Measurements from ENCODE around the gene TSTD2.

The TSTD2 gene

DNA sequence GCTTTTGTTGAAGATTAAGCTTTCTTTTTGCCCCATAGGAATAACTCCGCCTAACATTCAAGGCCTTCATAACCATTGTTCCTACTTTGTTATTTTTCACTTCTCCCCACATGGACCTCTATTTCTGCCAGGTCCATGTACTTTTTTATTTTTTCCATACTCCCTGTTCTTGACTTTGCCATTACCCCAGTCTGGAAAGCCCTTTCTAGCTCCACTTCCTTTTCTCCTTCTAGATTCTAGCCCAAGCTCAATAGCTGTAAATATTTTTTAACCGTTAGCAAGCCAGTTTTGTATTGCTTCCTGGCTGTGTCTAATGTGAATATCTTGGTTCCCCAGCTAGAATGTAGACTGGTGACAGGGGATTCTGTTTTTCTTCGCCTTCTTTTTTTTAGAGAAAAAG lies 26.6 kb upstream of the TSTD2 start:
- H3K4me1 ChIP-seq (ENCODE audit: control insufficient read depth, low read depth, low read length), result no peaks in the 10 kb centered on the region
- H3K4me3 ChIP-seq (ENCODE audit: low read length), result no peak overlapping the region
- no peaks in the 10 kb centered on the region for H3K27me3 ChIP-seq (ENCODE audit: control insufficient read depth, insufficient read depth, low read length)
- H3K9me3 ChIP-seq (ENCODE audit: control insufficient read depth, low read depth, low read length), result no peaks in the 10 kb centered on the region
- peaks cover 89% of the 10 kb centered on the region for H3K36me3 ChIP-seq (ENCODE audit: control insufficient read depth, low read depth, low read length)
- no peak overlapping the region for H3K9ac ChIP-seq (ENCODE audit: low read length)
- no peak overlapping the region for H3K27ac ChIP-seq (ENCODE audit: low read length)

DNA sequence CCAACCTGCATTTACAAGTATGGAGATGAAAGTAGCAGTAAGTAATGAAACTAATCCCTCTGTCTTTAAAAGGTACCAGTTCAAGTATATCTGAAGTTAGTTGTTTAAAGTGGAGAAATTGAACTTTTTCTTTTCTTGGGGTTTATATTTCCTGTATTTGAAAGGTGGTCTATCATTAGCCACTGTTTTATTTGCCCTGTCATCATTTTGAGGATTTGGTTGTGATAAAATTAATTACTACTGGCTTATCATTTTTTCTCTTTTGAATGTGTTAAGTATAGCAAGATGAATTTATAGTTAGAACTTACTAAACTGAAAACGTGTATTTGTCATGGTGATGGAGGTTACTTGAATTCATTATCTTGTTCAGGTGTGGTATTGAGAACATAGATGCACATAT lies 25.5 kb upstream of the TSTD2 start:
- H3K36me3 ChIP-seq (ENCODE audit: control insufficient read depth, low read depth, low read length), result peaks cover 89% of the 10 kb centered on the region
- no peaks in the 10 kb centered on the region for H3K27me3 ChIP-seq (ENCODE audit: control insufficient read depth, insufficient read depth, low read length)
- H3K4me3 ChIP-seq (ENCODE audit: low read length), result no peak overlapping the region
- H3K4me1 ChIP-seq (ENCODE audit: control insufficient read depth, low read depth, low read length), result no peaks in the 10 kb centered on the region
- H3K27ac ChIP-seq (ENCODE audit: low read length), result no peak overlapping the region
- no peak overlapping the region for H3K9ac ChIP-seq (ENCODE audit: low read length)
- H3K9me3 ChIP-seq (ENCODE audit: control insufficient read depth, low read depth, low read length), result no peaks in the 10 kb centered on the region

DNA sequence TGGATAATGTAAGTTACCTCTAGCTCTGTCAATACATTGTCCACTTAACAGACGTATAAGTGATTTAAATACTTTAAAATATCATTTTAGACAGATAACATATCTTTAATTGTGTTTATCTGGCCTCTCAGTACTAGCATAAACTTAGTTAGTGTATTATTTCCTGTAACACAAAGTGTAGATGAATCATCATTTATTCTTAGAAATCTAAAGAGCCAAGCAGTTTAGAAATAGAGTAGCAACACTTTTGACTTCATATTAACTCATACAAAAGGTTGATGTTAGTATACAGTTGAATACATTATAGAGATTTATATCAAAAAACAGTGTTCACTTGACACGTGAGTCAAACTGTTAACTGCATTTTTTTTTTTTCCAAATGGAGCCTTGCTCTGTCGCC lies 18.5 kb upstream of the TSTD2 start:
- peaks cover 91% of the 10 kb centered on the region for H3K36me3 ChIP-seq (ENCODE audit: control insufficient read depth, low read depth, low read length)

DNA sequence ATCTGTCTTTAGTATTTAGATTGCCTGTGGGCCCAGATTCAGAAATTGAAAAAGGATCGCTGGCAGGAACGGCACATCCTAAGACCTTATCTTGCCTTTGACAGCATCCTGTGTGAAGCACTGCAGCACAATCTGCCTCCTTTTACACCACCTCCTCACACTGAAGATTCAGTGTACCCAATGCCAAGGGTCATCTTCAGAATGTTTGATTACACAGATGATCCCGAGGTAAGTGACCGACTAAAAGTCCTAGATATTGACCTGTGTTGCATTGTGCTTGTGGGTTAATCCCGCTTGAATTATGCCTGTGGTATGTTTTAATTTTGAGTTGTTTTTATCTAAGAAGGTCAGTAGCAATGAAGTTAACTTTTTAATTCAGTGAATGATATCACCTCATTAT lies 14.8 kb upstream of the TSTD2 start:
- H3K9ac ChIP-seq (ENCODE audit: low read length), result no peak overlapping the region
- no peaks in the 10 kb centered on the region for H3K27me3 ChIP-seq (ENCODE audit: control insufficient read depth, insufficient read depth, low read length)
- H3K4me3 ChIP-seq (ENCODE audit: low read length), result no peak overlapping the region
- H3K36me3 ChIP-seq (ENCODE audit: control insufficient read depth, low read depth, low read length), result peaks cover 87% of the 10 kb centered on the region
- no peaks in the 10 kb centered on the region for H3K9me3 ChIP-seq (ENCODE audit: control insufficient read depth, low read depth, low read length)
- H3K27ac ChIP-seq (ENCODE audit: low read length), result no peak overlapping the region
- no peaks in the 10 kb centered on the region for H3K4me1 ChIP-seq (ENCODE audit: control insufficient read depth, low read depth, low read length)

More for the DNA sequence above, 18.5 kb upstream of the TSTD2 start:
- Histone ChIP-seq H3K4me1 (ENCODE audit: control insufficient read depth, low read depth, low read length) (no peaks in the 10 kb centered on the region), H3K27me3 (ENCODE audit: control insufficient read depth, insufficient read depth, low read length) (no peaks in the 10 kb centered on the region), H3K4me3 (ENCODE audit: low read length) (no peak overlapping the region), H3K27ac (ENCODE audit: low read length) (no peak overlapping the region), H3K9ac (ENCODE audit: low read length) (no peak overlapping the region), H3K9me3 (ENCODE audit: control insufficient read depth, low read depth, low read length) (no peaks in the 10 kb centered on the region)

DNA sequence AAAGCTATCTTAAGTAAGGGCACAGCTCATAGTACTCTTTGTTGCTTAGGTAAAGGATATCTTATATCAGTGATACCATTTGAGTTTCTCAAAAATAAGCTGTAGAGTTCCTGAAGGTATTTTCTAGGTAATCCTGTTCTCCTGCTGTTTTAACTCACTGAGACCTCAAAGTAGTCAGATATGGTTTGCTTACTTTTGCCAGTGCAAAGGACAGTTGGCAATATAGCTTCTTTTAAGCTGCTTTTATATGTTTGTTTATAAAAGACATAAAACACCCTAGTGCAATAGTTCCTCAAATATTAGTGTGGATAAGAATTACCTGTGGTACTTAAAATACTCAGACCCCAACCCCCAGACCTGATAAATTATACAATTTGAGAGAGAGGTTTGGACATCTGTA lies 12.6 kb upstream of the TSTD2 start:
- H3K4me1 ChIP-seq (ENCODE audit: control insufficient read depth, low read depth, low read length), result no peaks in the 10 kb centered on the region
- no peak overlapping the region for H3K9ac ChIP-seq (ENCODE audit: low read length)
- no peak overlapping the region for H3K27ac ChIP-seq (ENCODE audit: low read length)
- no peaks in the 10 kb centered on the region for H3K9me3 ChIP-seq (ENCODE audit: control insufficient read depth, low read depth, low read length)
- no peak overlapping the region for H3K4me3 ChIP-seq (ENCODE audit: low read length)
- H3K36me3 ChIP-seq (ENCODE audit: control insufficient read depth, low read depth, low read length), result peaks cover 90% of the 10 kb centered on the region
- H3K27me3 ChIP-seq (ENCODE audit: control insufficient read depth, insufficient read depth, low read length), result no peaks in the 10 kb centered on the region

DNA sequence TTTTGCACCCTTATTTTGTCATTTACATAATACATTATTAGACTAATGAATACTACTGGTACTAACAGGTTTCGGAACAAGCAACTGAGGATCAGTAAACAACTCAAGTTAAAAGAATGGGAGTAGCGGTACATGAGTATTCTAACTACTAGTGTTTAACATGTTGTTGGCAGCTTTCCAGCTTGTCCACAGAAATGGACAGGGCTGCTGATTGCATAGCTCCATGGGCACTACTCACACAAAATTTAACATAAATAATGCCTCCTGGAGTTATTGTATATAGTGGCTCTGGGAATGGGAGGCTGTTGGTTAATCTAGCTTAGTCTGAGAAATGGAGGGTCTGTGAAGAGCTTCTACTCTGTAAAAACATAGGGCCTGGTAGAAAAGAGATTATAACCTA lies 7.2 kb upstream of the TSTD2 start:
- Histone ChIP-seq H3K9ac (ENCODE audit: low read length) (no peak overlapping the region), H3K36me3 (ENCODE audit: control insufficient read depth, low read depth, low read length) (peaks cover 44% of the 10 kb centered on the region), H3K27me3 (ENCODE audit: control insufficient read depth, insufficient read depth, low read length) (no peaks in the 10 kb centered on the region), H3K4me1 (ENCODE audit: control insufficient read depth, low read depth, low read length) (peaks cover 4% of the 10 kb centered on the region), H3K9me3 (ENCODE audit: control insufficient read depth, low read depth, low read length) (no peaks in the 10 kb centered on the region), H3K4me3 (ENCODE audit: low read length) (no peak overlapping the region), H3K27ac (ENCODE audit: low read length) (no peak overlapping the region)

DNA sequence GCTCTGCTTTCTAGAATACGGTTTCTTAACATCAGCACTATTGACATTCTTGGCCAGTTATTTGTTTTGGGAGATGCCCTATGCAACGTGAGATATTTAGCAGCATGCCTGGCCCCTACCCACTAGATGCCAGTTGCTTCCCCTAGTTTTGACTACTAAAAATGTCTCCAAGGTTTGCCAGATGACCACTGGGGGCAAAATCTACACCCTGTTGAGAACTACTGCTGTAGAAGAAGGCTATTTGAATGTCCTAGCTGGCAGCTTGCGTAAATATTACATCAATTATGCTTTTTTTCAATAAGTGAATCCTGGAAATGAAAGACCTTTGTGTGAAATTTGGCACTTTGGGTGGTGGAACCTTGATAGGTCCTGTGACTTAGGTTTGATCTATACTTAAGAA lies 5.5 kb upstream of the TSTD2 start:
- no peaks in the 10 kb centered on the region for H3K27me3 ChIP-seq (ENCODE audit: control insufficient read depth, insufficient read depth, low read length)
- H3K27ac ChIP-seq (ENCODE audit: low read length), result no peak overlapping the region
- H3K9me3 ChIP-seq (ENCODE audit: control insufficient read depth, low read depth, low read length), result no peaks in the 10 kb centered on the region
- H3K4me1 ChIP-seq (ENCODE audit: control insufficient read depth, low read depth, low read length), result peaks cover 4% of the 10 kb centered on the region
- peaks cover 29% of the 10 kb centered on the region for H3K36me3 ChIP-seq (ENCODE audit: control insufficient read depth, low read depth, low read length)
- no peak overlapping the region for H3K4me3 ChIP-seq (ENCODE audit: low read length)
- no peak overlapping the region for H3K9ac ChIP-seq (ENCODE audit: low read length)

DNA sequence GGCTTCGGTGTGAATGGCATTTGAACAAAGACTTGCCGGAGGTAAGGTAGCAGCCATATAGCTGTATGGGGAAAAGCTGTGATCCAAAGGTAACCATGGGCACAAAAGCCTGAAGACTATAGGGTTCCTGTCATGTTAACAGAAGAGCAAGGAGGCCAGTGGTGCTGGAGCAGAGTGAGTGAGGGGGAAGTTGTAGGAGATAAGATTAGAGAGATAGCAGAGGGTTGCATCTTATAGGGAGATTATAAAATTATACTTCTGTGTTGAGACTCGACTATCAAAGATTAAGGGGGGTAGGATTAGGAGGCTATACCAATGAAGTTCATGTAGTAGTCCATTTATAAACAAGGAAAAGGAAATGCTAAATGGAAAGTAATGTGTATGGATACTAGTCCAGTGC lies 3.7 kb upstream of the TSTD2 start:
- Histone ChIP-seq H3K4me3 (ENCODE audit: low read length) (no peak overlapping the region), H3K9ac (ENCODE audit: low read length) (no peak overlapping the region)

DNA sequence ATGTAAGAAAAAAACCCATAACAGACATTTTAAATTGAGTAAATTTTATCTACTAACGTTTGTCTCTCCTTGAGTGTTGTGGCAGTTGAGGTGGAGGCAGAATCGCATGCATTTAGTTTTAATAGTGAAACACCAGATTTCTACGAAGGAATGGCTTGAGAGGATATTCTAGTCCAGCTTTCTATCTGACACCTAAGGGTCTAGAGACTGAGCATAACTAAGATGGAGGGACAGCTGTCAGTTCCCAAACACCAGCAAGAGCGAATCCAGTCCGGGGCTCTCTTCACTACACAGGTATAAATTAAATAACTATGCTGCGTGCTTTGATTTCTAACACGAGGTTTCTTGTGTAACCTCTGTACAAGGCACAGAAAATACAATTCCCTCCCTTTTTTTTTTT lies 1.9 kb upstream of the TSTD2 start:
- Histone ChIP-seq H3K27me3 (ENCODE audit: control insufficient read depth, insufficient read depth, low read length) (no peaks in the 10 kb centered on the region), H3K36me3 (ENCODE audit: control insufficient read depth, low read depth, low read length) (no peaks in the 10 kb centered on the region), H3K4me3 (ENCODE audit: low read length) (peak overlapping the region; percentile 73), H3K9ac (ENCODE audit: low read length) (peak overlapping the region; percentile 94), H3K27ac (ENCODE audit: low read length) (no peak overlapping the region), H3K9me3 (ENCODE audit: control insufficient read depth, low read depth, low read length) (no peaks in the 10 kb centered on the region), H3K4me1 (ENCODE audit: control insufficient read depth, low read depth, low read length) (peaks cover 4% of the 10 kb centered on the region)

More for the DNA sequence above, 3.7 kb upstream of the TSTD2 start:
- Histone ChIP-seq H3K27me3 (ENCODE audit: control insufficient read depth, insufficient read depth, low read length) (no peaks in the 10 kb centered on the region), H3K4me1 (ENCODE audit: control insufficient read depth, low read depth, low read length) (peaks cover 4% of the 10 kb centered on the region), H3K9me3 (ENCODE audit: control insufficient read depth, low read depth, low read length) (no peaks in the 10 kb centered on the region), H3K27ac (ENCODE audit: low read length) (no peak overlapping the region), H3K36me3 (ENCODE audit: control insufficient read depth, low read depth, low read length) (peaks cover 11% of the 10 kb centered on the region)

DNA sequence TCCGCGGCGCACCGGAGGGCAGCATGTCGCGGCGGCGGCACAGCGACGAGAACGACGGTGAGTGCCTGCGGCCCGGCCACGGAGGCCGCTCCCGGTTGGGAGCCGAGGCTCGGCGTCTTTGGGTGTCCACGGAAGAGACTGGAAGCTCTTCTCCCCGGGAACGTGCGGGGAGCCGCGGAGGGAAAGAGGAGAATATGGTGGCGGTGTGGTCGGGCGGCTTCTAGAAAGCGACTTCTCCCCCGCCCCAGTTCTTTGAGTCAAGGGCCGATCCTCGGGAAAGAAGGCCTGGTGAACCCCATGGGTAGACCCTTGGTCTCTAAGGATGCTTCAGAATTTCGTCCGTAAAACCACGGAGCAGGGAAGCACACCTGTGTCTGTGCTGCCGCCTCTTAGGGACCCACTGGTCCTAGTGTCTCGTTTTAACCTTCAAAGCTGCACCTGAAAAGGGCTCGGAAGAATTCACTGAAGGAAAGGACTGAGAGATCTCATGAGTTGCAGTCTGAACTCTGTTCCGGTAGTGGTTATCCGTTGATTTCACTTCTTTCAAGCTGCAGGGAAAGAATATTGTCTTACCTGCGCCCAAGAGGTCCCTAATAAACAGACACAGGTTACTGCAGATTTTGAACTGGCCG lies 807 bp upstream of the TSTD2 start:
- H3K36me3 ChIP-seq (ENCODE audit: control insufficient read depth, low read depth, low read length), result no peaks in the 10 kb centered on the region
- peaks cover 8% of the 10 kb centered on the region for H3K4me1 ChIP-seq (ENCODE audit: control insufficient read depth, low read depth, low read length)

DNA sequence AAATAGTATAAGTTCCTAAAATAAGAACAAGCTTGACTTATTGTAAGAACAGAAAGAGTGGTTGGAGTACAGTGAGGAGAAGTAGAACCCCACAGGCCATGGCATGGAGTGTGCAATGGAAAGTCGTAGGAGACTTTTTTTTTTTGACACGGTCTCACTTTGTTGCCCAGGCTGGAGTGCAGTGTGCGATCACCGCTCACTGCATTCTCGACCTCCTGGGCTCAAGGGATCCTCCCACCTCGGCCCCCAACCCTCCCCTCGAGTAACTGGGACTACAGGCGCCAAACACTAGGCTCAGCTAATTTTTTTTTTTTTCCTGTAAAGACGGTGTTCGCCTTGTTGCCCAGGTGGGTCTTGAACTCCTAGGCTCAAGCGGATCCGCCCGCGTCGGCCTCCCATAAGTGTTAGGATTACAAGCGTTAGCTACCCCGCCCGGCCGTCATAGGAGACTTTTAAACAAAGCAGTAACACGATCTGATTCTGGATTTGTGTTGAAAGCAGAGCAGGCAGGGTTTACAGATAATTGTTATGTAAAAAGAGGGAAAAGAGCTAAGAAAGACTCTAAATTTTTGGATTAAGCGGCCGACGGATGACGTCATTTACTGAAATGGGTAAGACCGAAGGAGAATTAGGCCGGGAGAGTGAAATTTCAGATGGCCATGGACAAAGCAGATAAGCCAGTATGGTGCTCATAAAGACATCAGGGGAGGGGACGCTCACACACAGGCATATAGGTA lies 752 bp downstream of the TSTD2 start:
- Histone ChIP-seq H3K27ac (ENCODE audit: low read length) (peak overlapping the region; percentile 97), H3K9ac (ENCODE audit: low read length) (peak overlapping the region; percentile 94), H3K9me3 (ENCODE audit: control insufficient read depth, low read depth, low read length) (no peaks in the 10 kb centered on the region), H3K36me3 (ENCODE audit: control insufficient read depth, low read depth, low read length) (no peaks in the 10 kb centered on the region), H3K4me3 (ENCODE audit: low read length) (peak overlapping the region; percentile 73), H3K4me1 (ENCODE audit: control insufficient read depth, low read depth, low read length) (peaks cover 13% of the 10 kb centered on the region), H3K27me3 (ENCODE audit: control insufficient read depth, insufficient read depth, low read length) (no peaks in the 10 kb centered on the region)

More for the DNA sequence above, 807 bp upstream of the TSTD2 start:
- H3K27ac ChIP-seq (ENCODE audit: low read length), result peak overlapping the region; percentile 97
- peak overlapping the region; percentile 94 for H3K9ac ChIP-seq (ENCODE audit: low read length)
- no peaks in the 10 kb centered on the region for H3K27me3 ChIP-seq (ENCODE audit: control insufficient read depth, insufficient read depth, low read length)
- H3K4me3 ChIP-seq (ENCODE audit: low read length), result peak overlapping the region; percentile 73
- H3K9me3 ChIP-seq (ENCODE audit: control insufficient read depth, low read depth, low read length), result no peaks in the 10 kb centered on the region

DNA sequence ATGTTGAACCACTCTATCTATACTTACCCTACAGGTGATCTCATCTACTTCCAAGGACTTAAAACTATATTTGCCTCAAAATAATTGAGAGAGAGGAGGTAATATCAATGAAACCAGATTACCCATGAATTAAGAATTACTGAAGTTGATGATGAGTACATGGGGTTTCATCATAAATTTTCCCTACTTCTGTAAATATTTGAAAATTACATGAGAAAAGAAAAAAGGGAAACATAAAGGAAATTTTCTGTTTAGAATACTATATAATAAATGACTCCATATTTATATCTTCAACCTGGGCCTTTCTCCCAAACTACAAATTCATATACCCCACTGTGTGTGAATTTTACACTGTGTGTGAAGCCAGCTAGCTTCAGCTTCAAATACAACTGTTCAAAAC lies 2.6 kb downstream of the TSTD2 start:
- Histone ChIP-seq H3K27ac (ENCODE audit: low read length) (no peak overlapping the region), H3K4me3 (ENCODE audit: low read length) (no peak overlapping the region), H3K9ac (ENCODE audit: low read length) (no peak overlapping the region), H3K4me1 (ENCODE audit: control insufficient read depth, low read depth, low read length) (peaks cover 10% of the 10 kb centered on the region), H3K36me3 (ENCODE audit: control insufficient read depth, low read depth, low read length) (peaks cover 3% of the 10 kb centered on the region), H3K27me3 (ENCODE audit: control insufficient read depth, insufficient read depth, low read length) (no peaks in the 10 kb centered on the region), H3K9me3 (ENCODE audit: control insufficient read depth, low read depth, low read length) (no peaks in the 10 kb centered on the region)
